Osteocyte (in vitro differentiated cells): ENCODE results near the gene ZNF618. TPM values are rescaled to one million over a fixed set of nuclear protein-coding genes. Genes with fewer than 3 reads are reported as not detected.
"Not testable (repeated sequence)": the region's sequence is repeated elsewhere in the genome, so short reads cannot be mapped to it uniquely, and the experiment has no call there.

ENCODE experiments used
- DNase-seq: peaks from one replicate; pipeline ENCODE4 v3.0.0; 2021; ENCODE audit warnings: mixed read lengths; ENCODE audit not compliant: unreplicated experiment; ENCODE audit errors: extremely low spot score
- H3K27ac Mint-ChIP-seq: one replicate; pipeline ENCODE4 v1.8.0; 2021; ENCODE audit warnings: mild to moderate bottlenecking, mixed read lengths; ENCODE audit not compliant: unreplicated experiment
- H3K27me3 Mint-ChIP-seq: one replicate; pipeline ENCODE4 v1.8.0; 2021; ENCODE audit warnings: mixed read lengths; ENCODE audit not compliant: unreplicated experiment
- H3K36me3 Mint-ChIP-seq: one replicate; pipeline ENCODE4 v1.8.0; 2021; ENCODE audit warnings: mixed read lengths; ENCODE audit not compliant: unreplicated experiment
- H3K4me1 Mint-ChIP-seq: one replicate; pipeline ENCODE4 v1.8.0; 2021; ENCODE audit warnings: mixed read lengths; ENCODE audit not compliant: unreplicated experiment
- H3K4me3 Mint-ChIP-seq: one replicate; pipeline ENCODE4 v1.8.0; 2021; ENCODE audit warnings: mild to moderate bottlenecking, moderate library complexity, mixed read lengths; ENCODE audit not compliant: unreplicated experiment
- H3K9me3 Mint-ChIP-seq: one replicate; pipeline ENCODE4 v1.8.0; 2021; ENCODE audit warnings: mixed read lengths; ENCODE audit not compliant: unreplicated experiment
- CTCF ChIP-seq: fragments of 200-600 bp; sonication (generic); IDR thresholded peaks from 2 replicates; pipeline ENCODE4 v1.5.0; 2021; ENCODE audit warnings: antibody characterized with exemption, mild to moderate bottlenecking, moderate library complexity
- total RNA-seq: library from RNA; stranded (reverse); gene quantifications from 2 replicates; pipeline ENCODE4 v1.2.1, GENCODE V29; 2021

ZNF618 gene
- total RNA-seq, 1 donor from 2014 or later = 36.8 TPM

GRCh38 chr9:114080195-114080772 lies 204.2 kb downstream of the ZNF618 start:
- H3K27me3 Mint-ChIP-seq = peaks cover 29% of the 10 kb centered on the region
- no peak overlapping the region for H3K4me3 Mint-ChIP-seq
- H3K27ac Mint-ChIP-seq = no peak overlapping the region
- no peaks in the 10 kb centered on the region for H3K9me3 Mint-ChIP-seq
- peaks cover 3% of the 10 kb centered on the region for H3K4me1 Mint-ChIP-seq
- no peak for DNase-seq
- TF ChIP-seq CTCF = no peak
- H3K36me3 Mint-ChIP-seq = no peaks in the 10 kb centered on the region

- DNase-seq = no peak
- Mint-ChIP-seq H3K27ac (no peak overlapping the region), H3K9me3 (no peaks in the 10 kb centered on the region), H3K4me3 (no peak overlapping the region), H3K36me3 (no peaks in the 10 kb centered on the region), H3K4me1 (peaks cover 3% of the 10 kb centered on the region), H3K27me3 (peaks cover 22% of the 10 kb centered on the region)
- TF ChIP-seq CTCF = no peak
Measured at GRCh38 chr9:114080773-114081440, 204.8 kb downstream of the ZNF618 start.

GRCh38 chr9:114081441-114082016 lies 205.4 kb downstream of the ZNF618 start:
- Mint-ChIP-seq H3K36me3 (no peaks in the 10 kb centered on the region), H3K4me3 (no peak overlapping the region), H3K9me3 (no peaks in the 10 kb centered on the region), H3K27me3 (peaks cover 17% of the 10 kb centered on the region), H3K4me1 (peaks cover 3% of the 10 kb centered on the region), H3K27ac (no peak overlapping the region)
- TF ChIP-seq CTCF = no peak
- peak; percentile 60 for DNase-seq

GRCh38 chr9:114082017-114082762 lies 206.1 kb downstream of the ZNF618 start:
- peak; percentile 86 for TF ChIP-seq CTCF
- Mint-ChIP-seq H3K9me3 (no peaks in the 10 kb centered on the region), H3K27ac (no peak overlapping the region), H3K27me3 (peaks cover 10% of the 10 kb centered on the region), H3K4me3 (no peak overlapping the region), H3K4me1 (peaks cover 3% of the 10 kb centered on the region), H3K36me3 (no peaks in the 10 kb centered on the region)
- DNase-seq = peak; percentile 95

GRCh38 chr9:114082763-114083412 lies 206.8 kb downstream of the ZNF618 start:
- H3K36me3 Mint-ChIP-seq, H3K4me1 Mint-ChIP-seq, H3K27me3 Mint-ChIP-seq, H3K27ac Mint-ChIP-seq, H3K4me3 Mint-ChIP-seq, H3K9me3 Mint-ChIP-seq: not testable (repeated sequence)
- DNase-seq = peak; percentile 59
